T follicular helper cell (primary cell): ENCODE results near the gene PKD1L1.
"Not testable (repeated sequence)": the region's sequence is repeated elsewhere in the genome, so short reads cannot be mapped to it uniquely, and the experiment has no call there.

Experiments
- DNase-seq: peaks from one replicate; pipeline ENCODE4 v3.0.0-alpha.2; 2020; ENCODE audit warnings: low read depth

PKD1L1 gene

DNA sequence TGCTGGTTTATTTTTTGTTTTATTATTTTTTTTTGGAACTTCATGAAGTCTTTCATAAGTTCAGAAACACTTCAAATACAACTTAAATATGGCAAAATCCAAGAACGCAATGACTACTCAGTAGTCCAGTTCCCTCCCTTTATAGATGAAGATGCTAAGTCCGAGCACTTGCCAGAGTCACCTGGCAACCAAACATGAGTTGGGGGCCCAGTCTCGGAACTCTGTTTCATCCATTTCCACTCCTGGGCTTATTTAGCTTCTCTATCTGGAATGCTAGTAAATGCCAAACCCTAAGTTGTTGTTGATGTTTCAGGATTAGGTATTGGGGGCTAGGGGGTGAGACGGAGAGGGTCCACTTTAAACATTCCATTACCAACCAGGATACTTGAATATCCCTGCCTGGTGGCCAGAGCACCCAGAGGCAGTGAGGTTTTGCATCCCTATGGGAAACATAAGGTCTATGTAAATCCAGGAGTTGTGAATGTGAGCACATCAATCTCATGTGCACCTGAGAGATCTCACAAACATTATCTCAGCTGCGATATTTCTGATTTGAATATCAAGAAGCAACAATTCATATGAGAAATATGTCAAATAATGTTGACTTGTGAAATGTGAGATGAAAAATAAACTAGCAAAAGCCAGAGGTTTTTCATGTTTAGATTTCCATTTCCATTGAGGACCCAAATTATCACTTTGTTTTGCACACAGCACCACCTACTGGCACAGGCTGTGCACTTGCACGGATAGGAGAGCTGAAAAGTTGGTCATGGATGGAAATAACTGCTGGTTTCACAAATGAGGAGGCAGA is 129.3 kb downstream of the PKD1L1 start:
- no peak for DNase-seq

DNA sequence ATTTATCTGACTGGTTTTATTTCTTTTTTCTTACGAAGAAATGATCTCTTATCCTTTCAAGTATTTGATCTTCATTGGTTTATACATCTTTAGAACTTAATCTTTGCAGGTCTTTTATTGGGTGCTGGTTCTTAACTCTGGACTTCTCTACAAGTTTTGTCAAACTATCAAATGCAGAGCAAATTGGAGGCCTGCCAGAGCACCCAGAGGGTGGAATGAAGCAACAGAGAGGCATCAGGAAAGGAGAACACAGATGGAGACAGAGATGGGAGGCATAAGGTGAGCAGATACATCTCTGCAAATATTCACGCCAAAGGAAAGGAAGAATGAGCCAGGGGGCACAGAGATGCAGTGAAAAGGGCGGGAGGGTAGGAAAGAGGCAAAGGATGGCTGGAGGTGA is 130.3 kb downstream of the PKD1L1 start:
- DNase-seq = no peak

DNA sequence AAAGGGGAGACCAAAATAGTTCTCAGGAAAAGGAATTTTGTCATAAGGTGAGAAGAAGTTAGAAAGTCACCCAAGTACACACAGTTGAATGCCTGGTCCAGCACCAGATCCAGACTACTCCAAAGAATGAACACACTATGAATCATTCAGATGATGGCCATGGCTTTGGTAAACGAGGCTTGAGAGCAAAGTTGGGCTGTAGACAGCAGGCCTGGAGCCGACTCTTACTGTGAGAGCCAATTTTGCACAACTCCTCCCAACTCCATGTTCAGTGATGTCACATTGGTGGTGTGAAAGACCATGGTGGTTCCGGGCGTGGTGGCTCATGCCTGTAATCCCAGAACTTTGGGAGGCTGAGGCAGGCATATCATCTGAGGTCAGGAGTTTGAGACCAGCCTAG is 131.6 kb downstream of the PKD1L1 start:
- DNase-seq = no peak

DNA sequence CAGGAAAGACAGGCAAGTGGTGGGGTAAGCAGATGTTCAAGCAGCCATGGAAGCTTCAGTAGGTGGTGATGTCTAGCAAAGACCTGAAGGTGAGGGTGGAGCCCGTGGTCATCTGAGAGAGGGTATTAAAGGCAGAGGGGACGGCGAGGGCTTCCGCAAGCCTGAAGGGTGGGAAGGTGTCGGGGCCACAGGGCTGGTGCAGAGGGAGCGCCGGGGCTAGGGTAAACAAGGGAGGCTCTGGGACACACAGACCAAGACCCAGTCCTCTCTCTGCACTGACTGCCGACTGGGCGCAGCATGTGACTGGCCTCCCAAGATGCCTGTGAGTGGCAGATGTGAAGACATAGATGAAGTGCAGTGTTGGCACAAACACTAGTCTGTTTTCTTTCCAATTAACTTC is 132.4 kb downstream of the PKD1L1 start:
- no peak for DNase-seq

DNA sequence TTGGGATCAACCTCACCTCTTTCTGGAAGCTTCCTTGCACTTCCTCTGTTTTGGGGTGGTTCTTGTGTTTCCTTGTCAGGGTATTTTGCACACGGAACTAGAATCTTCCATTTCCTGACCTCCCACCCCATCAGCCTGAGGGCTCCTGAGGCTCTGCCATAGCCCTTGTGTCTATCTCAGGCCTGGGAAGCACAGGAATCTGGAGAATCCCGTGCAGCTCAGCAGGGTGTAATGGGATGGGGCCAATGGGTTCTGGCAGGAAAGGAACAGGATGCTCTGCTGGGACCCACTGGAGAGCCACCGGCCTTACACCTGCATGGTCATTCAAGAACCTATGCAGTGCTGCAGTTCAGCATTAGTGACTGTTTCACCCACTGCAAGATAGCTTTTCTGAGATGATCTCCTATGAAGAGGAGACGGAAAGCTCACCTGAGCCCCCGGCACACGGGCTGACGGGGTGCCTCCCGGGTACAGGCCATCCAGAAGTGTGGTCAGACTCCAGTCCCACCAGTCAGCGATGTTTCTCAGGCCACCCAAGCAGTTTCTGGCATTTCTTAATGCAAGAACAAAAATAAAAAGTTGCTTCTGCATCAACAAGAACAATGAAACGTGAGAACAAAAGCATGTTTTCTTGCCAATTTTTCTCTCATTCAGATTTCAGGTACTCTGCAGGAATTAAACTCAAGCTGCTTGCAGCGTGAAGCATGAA is 133.2 kb downstream of the PKD1L1 start:
- no peak for DNase-seq

DNA sequence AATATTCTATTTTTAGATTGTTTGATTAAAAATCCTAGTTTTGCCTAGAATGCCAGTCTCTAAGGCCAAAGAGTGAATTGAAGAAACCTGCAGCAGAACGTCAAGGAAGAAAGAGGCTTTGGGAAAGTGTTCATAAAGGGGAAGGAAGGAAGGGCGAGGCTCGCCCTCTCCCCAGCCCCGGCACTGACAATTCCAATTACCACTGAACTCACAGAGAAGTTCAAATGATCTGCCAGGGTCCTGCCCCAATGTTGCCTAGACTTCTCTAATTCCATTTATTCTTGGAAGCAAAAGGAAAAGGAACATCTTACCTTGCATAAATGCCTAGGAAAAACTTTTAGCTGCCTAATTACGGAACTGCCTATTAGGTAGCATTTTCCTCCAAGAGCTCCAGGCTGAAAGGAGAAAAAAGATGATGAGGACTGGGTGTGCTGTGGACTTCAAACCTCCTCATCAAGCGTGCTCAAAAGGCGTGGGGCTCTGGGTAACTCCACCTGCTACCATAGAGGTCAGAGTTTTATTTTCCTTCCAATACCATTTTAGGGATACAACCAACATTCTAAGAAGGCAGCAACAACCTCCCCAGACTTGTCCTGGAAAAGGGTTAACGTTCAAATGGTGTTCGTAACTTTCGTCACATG is 134.5 kb downstream of the PKD1L1 start:
- no peak for DNase-seq

DNA sequence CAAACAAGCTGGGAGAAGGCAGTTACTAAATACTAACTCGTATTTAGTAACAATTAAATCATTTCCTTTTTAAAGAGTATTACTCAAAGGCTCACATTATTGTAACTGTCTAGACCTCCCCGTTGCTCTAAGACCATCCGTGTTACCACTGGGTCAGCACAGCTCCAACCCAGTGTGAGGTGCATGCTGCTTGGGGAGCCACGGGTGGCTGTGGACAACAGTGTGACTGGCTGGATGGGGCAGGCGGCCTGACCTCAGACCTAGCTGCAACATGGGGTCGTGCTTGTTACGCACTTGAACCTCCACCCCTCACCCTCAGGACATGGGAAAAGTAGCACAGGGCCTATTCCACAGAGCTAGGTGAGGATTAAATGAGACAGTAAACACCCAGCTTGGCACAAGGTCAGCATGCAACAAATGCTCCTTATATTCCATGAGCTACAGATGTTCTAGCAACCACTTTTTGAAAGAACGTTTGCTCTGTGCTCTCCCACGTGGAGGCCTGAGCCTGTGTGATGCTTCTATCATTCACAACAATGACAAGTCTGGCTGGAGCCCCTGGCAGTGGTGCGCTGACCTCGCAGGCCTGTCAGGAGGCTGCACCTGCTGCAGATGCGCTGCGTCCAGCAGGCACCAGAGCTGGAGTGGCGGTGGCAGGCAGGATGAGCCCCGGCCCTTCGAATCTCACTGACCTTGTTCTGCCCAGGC is 135.7 kb downstream of the PKD1L1 start:
- DNase-seq = no peak

DNA sequence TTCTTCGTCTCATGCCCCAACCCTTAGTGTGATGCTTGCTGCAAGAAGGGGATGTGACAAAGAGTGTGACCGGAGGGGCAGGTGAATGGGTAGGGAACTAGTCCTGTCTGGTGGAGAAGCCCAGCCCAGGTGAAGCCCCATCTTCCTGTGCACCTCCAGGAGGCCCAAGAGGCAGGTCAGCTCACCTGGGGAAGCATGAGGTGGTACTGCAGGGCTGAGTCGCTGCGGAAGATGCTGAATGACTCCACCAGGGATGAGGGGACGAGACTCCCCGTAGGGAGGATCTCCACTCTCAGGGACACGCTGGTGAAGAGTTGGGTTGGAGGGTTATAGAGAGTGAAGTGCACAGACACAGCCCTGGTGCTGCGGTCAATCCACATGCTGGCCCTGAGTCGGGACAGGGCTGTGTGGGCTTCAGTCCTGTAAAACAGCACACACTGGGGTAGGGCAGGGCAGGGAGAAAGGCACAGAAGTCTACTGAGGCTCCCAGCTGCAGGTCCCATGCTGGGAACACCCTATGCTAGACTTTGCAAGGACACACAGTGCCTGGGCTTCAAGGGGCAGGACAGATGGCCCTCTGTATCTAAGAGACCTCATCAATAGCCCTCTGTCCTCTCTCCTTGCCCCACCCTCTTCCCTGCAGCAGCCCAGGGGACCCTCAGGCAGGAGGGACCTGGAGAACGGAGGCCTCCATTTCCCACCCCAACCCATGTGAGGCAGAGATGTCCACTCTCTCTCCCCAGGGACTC is 136.5 kb downstream of the PKD1L1 start:
- DNase-seq = no peak

DNA sequence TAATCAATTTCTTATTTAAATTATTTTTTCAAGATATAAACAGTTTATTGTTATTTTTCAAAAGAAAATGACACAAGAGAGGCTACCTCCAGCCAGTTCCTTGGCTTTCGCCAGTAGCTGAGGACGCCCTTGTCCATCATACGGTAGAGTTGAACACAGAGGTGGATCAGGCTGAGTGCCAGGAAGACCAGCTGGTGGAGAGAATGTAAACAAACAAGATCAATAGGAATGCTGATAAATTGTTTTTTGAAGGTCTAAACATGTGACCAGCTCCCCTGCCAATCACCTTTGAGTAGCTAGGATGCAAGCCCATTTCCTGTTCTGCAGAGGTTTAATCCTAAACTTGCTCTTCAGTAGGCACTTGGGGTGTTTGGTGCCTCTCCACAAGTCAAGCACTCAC is 138.9 kb downstream of the PKD1L1 start:
- no peak for DNase-seq

DNA sequence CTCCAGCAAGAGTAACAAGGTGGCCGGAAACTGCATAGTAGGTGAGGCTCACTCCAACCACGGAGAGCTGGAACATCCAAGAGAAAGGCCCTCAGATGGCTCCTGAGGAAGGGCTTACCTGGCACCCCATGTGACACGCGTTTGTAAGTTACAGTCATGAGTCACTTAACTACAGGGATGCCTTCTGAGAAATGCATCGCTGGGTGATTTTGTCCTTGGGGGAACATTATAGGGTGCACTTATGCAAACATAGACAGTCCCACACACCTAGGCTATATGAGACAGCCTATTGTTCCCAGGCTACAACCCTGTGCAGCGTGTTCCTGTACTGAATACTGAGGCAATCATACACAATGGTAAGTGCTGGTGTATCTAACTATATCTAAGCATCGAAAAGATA is 139.9 kb downstream of the PKD1L1 start:
- no peak for DNase-seq

DNA sequence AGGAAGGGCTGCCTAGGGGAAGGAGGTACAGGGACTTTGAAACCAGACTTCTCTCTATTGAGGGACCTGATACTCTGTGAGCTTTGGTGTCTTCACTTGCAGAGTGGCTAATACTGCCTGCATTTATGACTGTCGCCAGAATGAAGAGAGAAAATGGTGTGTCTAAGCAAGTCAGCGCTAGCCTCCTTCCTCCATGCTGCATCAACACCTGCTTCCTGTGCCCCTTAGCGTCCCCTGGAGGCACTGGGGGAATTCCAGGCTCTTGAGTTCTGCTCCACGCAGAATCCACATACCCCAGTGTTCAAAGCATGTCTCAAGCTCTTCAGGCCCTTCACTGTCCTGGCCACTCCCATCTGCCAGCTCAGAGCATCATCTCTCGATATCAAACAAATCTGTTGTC is 140.5 kb downstream of the PKD1L1 start:
- no peak for DNase-seq

DNA sequence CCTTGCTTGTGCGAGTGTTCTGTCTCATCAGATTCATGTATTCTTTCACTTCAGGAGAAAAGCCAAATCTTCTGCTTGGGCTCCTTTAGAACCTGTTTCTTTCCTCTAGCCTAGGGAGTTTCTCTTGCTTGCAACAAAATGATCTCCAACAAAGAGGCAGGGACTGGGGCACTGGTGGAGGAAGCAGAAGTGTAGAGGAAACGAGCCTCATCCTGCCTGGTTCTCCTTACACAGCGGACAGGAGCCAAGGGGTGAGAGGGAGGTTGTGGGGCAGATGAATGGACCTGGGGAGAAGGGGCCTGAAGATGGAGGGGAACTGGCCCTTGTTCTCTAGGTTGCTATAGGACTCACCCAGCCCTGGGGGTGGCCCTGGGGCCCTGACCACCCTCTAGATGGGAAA is 141.1 kb downstream of the PKD1L1 start:
- DNase-seq = no peak

DNA sequence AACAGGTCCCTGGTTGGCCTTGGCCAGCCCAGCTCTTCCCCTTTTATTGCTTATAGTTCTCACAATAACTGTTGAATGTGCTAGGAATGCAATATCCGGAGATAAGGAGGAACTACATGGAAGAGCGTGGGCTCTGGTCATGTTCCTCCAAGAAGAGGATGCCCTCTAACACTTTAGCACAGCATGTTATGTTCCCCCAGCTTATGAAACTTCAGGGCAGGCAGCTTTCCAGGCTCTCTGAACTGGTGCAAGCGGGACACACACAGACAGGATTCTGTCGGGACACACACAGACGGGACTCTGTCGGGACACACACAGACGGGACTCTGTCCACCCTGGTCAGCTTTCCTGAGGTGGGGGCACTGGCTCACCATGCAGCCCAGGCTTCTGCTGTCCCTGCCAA is 141.6 kb downstream of the PKD1L1 start:
- no peak for DNase-seq

DNA sequence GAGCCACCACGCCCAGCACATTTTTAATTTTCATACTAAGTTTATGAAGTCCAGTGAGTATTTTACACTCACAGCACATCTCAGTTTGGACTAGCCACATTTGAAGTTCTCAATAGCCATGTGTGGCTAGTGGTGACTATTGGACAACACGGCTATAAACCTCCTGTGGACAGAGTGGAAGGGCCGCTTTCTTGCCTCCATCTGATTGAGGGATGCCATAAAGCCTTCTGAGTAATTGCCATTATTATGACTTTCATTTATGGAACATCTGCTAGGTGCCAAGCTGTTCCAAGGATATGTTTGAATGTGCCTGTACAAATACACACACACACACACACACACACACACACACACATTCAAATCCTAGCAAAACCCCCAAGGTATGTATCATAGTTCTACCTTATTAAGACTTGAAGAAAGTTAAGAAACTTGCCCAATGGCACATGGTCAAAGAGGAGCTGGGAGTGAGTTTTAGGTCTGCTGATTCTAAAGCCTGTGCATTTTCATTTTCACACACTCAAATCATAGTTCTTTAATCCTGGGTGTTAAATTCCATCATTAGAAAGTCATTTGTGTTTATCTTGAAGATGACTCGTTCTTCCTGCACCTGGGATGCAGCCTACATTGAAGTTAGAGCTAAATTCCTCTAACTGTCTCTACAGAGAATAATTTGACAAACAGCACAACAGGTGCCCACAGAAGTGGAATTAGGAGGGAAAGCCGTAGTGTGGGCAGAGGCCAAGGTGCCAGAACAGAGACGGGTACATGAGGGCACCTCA is 143.3 kb downstream of the PKD1L1 start:
- no peak for DNase-seq

DNA sequence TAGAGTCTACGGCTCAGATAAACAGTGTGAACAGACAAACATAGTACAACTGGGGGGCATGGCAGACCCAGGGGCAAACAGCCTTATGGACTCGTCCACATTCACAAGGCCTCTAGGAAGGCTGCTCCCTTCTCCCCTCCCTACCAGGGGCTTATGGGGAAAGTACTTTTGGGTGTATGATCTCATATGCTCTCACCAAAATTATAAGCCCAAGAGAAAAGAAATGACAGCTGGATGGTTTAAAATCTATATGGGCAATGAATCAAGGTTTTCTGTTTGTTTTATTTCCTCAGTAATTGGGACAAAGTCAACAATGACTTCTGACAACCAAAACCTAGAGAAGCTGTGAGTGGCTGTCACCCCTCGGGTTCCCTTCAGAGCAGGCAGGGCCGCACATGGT is 144.4 kb downstream of the PKD1L1 start:
- no peak for DNase-seq

DNA sequence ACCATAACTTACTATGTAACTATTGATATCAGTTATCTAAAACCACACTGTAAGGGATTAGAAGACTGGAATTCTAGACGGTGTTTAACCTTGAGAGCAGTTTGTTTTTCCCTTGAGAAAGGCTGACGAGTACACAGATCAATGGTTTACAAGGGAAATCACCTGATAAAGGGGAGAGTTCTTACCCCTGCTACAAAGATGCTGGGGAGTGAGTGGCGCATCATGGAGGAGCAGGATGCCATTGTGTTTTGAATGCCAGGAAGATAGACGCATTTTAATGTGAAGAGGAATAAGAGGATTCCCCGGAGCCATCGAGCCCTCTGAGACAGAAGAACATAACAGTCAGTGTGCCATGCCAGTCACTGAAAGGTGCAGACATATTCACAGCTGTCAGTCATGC is 145.2 kb downstream of the PKD1L1 start:
- DNase-seq = no peak

DNA sequence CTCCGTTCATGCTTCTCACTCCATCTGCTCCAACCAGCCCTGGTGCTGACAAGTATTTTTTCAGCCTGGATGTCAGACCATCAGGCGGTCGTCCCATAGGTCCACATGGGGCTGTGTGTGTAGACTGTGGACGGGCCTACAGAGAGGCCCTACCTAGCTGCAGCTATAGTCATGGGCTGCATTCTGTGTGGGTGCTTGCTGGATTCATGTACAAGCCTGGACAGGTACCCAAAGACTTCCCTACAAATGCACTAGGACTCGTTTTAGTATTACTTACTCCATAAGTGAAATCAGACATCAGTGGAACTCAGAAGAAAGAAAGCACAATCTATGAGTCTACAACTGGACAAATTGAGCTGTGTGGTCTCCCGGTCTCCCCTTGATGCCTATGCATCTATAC is 146.8 kb downstream of the PKD1L1 start:
- DNase-seq = no peak

DNA sequence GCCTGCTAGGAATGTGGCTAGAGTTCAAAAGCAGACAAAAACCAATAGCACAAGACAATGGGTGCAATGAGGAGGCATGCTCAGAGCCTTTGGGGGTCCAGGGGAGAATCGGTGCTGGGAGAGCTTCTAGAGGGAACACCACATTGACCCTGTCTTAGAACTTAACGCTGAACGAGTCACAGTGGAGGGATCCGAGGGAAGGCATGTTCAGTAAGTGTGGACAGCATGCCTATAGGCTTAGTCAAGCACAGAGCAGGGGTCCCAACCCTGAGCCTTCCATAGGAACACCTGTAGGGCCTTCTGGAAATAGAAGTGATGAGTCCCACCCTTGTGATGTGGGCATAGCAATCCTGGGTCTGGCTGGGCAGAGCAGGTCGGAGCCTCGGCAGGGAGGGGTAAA is 148.7 kb downstream of the PKD1L1 start:
- DNase-seq = no peak

DNA sequence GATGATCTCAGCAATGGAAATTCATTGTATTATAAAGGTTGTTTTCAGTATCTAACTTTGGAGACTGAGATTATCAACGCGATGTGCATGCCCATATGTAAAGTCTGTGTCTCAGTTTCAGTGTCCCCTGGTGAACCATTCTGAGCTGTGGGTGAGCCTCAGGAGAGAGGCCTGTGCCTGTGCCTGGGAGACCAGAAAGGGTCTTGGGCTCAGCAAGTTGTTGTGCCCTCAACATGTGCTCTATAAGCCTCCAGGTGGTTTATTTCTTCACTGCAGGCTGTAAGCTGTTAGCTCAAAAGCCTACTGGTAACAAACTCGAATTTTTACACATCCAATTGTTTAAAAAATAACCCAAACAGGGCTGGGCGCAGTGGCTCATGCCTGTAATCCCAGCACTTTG is 151.9 kb downstream of the PKD1L1 start:
- DNase-seq = no peak

DNA sequence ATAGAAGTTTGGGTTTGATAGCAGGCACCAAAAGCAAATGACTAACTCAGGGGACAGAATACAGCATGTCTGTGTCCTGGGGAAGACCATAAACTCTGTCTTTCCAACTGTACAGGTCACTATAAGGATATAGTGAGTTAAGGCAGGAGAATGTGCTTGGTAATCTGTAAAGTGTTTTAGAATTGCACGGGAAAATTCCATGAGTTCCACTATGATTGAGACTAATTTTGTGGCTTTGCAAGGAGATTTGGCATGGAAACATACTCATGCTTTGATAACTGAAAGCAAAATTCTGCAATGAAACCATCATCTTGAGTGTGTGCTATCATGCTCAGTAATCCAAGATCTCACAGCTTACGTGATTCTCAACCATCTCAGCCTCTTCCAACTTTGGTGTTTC is 152.6 kb downstream of the PKD1L1 start:
- DNase-seq = no peak

DNA sequence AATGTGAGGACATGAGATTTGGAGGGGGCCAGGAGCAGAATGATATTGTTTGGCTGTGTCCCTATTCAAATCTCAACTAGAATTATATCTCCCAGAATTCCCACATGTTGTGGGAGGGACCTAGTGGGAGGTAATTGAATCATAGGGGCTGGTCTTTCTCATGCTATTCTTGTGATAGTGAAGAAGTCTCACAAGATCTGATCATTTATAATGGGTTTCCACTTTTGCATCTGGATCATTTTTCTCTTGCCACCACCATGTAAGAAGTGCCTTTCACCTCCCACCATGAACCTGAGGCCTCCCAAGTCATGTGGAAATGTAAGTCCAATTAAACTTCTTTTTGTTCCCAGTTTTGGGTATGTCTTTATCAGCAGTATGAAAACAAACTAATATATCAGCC is 153.1 kb downstream of the PKD1L1 start:
- DNase-seq = not testable (repeated sequence)
